NCI-H146 (cell line): Measurements from ENCODE around the gene NUP62.

Source experiments
- DNase-seq: peaks from one replicate; lab custom pipeline; 2025; lab: John Stamatoyannopoulos, UW

The NUP62 gene

DNA sequence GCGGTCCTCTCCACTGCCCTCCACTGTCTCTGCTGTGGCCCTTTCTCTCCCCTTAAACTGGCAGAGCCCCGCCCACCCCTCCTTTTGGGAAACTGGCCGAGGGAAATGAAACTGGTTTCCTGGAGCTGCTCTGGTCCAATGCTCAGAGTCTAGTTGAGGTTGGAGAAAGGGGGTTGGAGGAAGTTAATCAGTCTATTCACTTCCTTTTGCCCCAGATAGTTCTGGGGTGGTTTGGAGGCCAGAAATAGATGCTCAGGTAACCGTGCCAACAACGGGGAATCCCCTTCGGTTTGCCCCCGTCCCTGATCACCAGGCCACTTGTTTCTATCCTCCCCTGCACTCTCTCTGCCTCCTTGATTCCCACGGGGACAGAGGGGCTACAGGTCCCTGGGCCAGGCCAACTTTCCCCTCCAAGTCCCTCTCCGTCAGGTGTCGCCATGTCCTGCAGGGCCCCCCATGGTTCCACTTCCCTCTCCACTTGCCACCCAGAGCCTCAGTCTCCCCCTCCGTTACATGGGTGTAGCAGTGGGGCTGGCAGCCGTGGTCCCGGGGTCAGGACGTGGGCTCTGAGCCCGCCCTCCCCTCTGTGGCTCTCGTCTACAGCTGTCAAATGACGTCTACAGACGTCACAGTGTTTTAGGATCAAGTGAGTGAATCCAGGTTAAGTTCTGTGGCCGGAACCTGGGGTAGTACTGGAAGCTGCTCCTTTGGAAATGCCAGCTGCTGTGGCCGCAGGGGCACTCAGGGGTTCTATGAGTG, 32.3 kb downstream of the NUP62 start, which contains the start of gene IL4I1:
Gene IL4I1 (minus strand): TSS at position 25 of the 759 bp plus-strand sequence. CDS start 727 bp downstream, outside the sequence.
- no peak for DNase-seq

- no peak for DNase-seq
Observed at GRCh38 chr19:49895566-49896297, 33.6 kb downstream of the NUP62 start.

GRCh38 chr19:49894879-49895565, 34.3 kb downstream of the NUP62 start:
- DNase-seq, result no peak

GRCh38 chr19:49894011-49894664, 35.2 kb downstream of the NUP62 start:
- no peak for DNase-seq

GRCh38 chr19:49892716-49893115, 36.6 kb downstream of the NUP62 start:
- DNase-seq, result no peak

- no peak for DNase-seq
Observed at GRCh38 chr19:49891393-49891792, 37.9 kb downstream of the NUP62 start.

- DNase-seq, result peak; percentile 87
Observed at GRCh38 chr19:49890349-49891311, 38.7 kb downstream of the NUP62 start.

DNA sequence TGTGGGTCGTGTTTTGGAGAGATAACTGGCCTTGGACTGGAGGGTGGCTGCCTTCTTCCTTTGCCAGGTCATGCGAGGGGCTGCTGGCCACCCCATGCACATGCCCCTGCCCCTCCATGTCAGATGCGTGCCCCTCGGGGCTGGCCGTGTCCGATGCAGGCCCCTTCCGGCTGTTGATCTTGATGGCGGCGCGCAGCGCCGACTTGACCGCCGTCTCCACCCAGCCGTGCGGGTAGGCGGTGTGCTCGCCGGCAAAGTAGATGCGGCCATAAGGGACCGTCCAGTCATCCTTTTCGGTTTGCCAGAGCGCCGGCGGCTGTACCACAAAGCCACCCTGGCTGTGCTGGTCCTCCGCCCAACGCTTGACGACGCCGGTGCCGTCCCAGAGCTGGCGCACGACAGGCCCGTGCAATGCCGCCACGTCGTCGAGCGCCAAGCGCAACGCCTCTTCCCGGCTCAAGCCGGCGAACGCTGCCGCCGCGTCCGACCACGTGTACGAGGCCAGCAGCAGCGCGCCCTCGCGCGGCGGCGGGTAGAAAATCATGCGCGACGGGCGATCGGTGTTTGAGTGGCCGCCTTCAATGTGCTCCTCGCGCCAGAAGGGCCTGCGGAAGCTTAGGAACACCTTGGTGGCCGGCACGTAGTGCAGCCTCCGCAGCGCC, 39.5 kb downstream of the NUP62 start:
- DNase-seq, result peak; percentile 83

GRCh38 chr19:49889038-49889686, 40.1 kb downstream of the NUP62 start:
- DNase-seq, result no peak

DNA sequence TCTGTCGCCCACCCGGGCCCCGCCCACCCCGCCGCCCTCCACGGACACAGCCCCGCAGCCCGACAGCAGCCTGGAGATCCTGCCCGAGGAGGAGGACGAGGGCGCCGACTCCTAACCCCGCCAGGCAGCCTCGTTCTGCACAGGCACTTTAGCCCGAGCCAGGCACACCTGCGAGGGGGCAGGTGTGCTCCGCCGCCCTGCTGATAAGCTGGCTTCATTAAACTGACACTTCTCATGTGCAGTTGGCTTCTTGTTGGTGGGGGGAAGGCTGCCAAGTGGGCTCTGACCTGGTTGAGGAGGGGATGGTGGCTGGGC, 40.8 kb downstream of the NUP62 start:
- DNase-seq, result peak; percentile 84

GRCh38 chr19:49887665-49888509, 41.4 kb downstream of the NUP62 start:
- DNase-seq, result peak; percentile 72

GRCh38 chr19:49887037-49887664, 42.2 kb downstream of the NUP62 start:
- no peak for DNase-seq

DNA sequence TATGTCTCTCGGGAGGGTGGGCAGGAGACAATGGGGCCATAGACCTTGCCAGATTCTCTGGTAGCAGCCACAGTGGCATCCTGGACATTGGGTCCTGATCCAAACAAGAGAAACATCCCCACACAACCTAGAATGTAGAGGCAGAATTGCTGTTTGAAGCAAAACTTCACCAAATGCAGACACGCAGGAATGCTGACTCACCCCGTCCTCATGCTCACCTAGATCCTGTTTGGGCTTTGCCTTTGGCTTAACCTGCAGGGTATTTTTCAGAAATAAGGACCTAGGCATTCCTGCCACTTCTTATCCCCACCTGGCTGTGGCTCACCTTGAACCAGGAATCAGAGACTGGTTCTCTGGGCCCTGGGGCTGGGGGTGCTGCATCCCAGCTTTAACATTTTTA, 44.5 kb downstream of the NUP62 start:
- no peak for DNase-seq

- no peak for DNase-seq
Observed at GRCh38 chr19:49884109-49884508, 45.2 kb downstream of the NUP62 start.

DNA sequence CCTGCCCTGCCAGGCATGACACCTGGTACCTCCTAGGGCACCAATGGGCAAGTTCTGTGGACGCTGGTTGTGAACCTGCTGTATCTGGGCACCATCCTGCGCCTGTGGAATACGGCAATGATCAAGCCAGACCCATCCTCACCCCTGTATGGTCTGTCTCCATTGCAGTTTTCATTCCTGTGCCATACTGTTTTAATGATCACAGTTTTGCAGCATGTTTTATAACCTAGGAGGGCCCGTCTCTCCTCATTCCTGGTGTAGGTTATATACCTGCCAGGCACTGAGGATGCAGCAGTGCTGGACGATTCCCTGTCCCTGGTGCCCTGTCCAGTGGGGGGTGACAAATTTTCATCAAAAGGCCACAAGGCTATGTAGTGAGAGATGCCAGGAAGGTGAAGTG, 46.2 kb downstream of the NUP62 start:
- DNase-seq, result no peak

- no peak for DNase-seq
Observed at GRCh38 chr19:49882643-49883042, 46.7 kb downstream of the NUP62 start.

GRCh38 chr19:49881672-49882394, 47.5 kb downstream of the NUP62 start:
- DNase-seq, result no peak

DNA sequence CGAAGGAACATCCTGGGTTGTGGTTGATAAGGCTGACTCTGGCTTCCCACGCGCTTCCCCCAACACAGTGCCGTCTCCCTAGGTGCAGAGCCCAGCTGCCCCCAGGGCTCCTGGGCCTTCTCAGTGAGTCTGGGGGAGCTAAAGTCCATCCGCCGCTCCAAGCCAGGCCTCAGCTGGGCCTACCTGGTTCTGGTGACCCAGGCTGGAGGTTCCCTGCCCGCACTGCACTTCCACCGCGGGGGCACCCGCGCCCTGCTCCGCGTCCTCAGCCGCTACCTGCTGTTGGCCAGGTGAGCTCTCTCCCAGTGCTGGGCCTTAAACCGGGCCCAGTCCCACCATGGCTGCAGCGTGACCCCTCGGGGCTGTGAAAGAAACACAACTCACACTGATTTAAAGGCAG, 48.1 kb downstream of the NUP62 start:
- DNase-seq, result no peak
